AG10803 (cell line): Measurements from ENCODE around the gene VAV2.

ENCODE experiments used
- DNase-seq: peaks from one replicate; pipeline ENCODE4 v3.0.0; 2010; ENCODE audit warnings: low read depth
- H3K4me3 ChIP-seq: 2 replicates; pipeline ENCODE4 v1.5.1; 2011; ENCODE audit warnings: mild to moderate bottlenecking, low read length, control low read depth
- TF ChIP-seq, protein P1 (sequence below): conservative IDR thresholded peaks from 2 replicates; pipeline ENCODE4 v1.5.1; 2011; ENCODE audit warnings: mild to moderate bottlenecking, low read length, control low read depth, inconsistent platforms

VAV2 gene

DNA sequence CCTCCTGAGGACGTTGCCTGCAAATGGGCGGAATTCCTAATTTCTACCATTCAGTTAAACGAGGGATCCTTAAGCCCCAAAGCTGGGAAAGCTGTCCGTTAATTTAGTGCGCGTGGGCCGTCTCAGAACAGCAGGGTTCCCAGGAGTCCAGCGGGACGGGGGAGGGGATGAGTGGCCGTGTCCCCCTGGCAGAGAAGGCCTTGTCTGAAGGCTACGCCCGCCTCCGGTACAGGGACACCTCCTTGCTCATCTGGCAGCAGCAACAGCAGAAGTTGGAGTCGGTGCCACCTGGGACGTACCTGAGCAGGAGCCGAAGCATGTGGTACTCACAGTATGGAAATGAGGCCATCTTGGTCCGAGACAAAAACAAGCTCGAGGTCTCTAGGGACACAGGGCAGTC lies 34.5 kb upstream of the VAV2 start:
- peak overlapping the region; percentile 85 for H3K4me3 ChIP-seq
- TF ChIP-seq, protein P1, sequence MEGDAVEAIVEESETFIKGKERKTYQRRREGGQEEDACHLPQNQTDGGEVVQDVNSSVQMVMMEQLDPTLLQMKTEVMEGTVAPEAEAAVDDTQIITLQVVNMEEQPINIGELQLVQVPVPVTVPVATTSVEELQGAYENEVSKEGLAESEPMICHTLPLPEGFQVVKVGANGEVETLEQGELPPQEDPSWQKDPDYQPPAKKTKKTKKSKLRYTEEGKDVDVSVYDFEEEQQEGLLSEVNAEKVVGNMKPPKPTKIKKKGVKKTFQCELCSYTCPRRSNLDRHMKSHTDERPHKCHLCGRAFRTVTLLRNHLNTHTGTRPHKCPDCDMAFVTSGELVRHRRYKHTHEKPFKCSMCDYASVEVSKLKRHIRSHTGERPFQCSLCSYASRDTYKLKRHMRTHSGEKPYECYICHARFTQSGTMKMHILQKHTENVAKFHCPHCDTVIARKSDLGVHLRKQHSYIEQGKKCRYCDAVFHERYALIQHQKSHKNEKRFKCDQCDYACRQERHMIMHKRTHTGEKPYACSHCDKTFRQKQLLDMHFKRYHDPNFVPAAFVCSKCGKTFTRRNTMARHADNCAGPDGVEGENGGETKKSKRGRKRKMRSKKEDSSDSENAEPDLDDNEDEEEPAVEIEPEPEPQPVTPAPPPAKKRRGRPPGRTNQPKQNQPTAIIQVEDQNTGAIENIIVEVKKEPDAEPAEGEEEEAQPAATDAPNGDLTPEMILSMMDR: no peak

DNA sequence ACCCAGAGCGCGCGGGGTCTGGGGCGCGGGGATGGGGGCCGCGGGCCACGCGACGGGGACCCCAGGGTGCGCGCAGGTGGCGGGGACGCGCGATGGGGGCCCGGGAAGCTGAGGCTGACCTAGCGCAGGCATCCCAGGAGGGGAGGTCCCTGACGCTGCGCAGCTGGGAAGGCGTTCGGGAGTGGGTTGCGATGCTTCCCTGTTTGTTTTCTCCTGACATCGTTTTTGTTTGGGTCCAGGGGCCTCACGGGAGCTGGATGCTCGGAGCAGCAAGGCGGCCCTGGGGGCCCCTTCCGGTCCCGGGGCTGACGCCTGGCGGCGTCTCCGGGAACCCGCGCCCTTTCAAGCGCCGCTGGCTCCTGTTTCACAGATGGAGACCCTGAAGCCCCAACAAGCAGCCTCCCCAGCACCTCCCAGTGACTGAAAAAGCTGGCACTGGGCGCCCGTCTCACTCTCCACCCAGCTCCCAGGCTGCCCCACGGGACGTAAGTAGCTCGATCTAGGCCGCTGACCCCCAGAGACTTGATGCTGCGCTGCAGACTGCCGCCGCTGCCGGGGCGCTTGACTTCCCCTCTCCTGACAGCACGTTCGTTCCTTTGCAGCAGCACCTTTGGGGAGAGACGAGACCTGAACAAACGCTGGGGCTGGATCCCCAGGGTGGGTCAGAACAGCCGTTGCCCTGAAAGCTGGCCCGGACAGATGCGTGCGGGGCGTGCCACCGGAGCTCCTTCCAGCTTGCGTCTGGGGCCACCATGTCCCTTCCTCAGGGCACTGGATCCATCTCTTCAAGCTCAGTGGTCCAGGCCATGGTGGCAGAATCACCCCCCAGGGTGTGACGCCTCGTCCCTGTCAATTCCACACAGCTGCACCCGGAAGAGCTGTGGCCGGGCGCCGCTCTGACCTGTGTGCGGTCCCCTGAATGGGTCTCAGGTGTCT lies 33.8 kb upstream of the VAV2 start:
- peak; percentile 40 for DNase-seq
- peak overlapping the region; percentile 85 for H3K4me3 ChIP-seq
- TF ChIP-seq, protein P1: peak; percentile 33

More for the DNA sequence above, 34.5 kb upstream of the VAV2 start:
- no peak for DNase-seq

DNA sequence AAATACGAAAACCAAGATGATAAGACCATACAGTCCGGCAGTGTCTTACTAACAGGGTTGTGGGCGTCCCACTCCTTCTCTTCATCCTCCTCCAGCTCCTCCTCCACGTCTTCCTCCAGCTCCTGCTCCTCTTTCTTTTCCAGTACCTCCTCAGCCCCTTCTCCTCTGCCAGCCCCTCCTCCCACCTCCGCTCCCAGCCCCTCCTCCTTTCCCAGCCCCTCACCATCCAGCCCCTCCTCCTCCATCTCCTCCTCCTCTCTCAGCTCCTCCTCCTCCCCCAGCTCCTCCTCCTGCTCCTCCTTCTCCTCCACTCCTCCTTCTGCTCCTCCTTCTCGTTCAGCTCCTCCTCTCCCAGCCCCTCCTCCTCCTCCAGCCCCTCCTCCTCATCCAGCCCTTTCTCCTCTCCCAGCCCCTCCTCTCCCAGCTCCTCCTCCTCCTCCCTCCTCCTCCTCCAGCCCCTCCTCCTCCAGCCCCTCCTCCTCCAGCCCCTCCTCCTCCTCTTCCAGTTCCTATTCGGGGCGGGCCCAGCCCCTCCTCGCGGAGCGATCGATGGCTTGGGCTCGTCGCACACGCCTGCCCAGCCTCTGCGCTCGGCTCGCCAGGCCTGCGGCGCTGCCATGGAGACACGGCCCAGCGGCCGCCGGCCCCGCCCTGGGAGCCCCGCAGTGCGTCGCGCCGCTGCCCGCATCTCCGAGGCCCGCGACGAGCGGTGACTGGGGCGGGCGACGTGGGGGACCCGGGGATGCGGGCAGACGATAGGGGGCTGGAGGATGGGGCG lies 32.9 kb upstream of the VAV2 start, which contains the start of gene BRD3OS:
BRD3OS (plus strand) TSS at position 654 of the 778 bp plus-strand sequence. CDS start 1,267 bp downstream, outside the sequence.
- peak within 1 kb of the TSS; percentile 85 for H3K4me3 ChIP-seq
- TF ChIP-seq, protein P1: no peak
- DNase-seq: peak; percentile 100

DNA sequence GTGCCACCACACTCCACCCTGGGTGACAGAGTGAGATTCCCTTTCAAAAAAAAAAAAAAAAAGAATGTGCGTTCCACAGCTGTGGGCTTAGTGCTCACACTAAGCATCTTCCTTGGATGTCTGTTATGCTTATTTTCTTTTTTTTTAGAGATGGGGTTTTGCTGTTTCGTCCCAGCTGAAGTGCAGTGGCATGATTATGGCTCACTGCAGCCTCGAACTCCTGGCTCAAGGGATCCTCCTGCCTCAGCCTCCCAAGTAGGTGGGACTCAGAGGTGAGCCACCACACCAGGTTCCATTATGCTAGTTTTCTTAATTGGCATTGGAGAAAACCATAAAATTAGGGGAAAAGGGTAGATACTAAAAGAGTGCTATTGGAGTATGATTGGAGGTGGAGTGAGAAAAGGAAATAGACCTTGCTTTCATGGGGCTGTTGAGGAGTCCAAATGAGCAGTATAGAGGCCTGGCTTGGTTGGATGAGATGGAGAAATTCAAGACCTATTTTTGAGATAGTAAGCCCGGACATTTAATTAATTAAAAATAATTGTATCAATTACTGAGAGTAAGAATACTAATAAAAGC lies 32.2 kb upstream of the VAV2 start:
- DNase-seq: no peak
- TF ChIP-seq, protein P1: no peak
- H3K4me3 ChIP-seq: peak overlapping the region; percentile 56

DNA sequence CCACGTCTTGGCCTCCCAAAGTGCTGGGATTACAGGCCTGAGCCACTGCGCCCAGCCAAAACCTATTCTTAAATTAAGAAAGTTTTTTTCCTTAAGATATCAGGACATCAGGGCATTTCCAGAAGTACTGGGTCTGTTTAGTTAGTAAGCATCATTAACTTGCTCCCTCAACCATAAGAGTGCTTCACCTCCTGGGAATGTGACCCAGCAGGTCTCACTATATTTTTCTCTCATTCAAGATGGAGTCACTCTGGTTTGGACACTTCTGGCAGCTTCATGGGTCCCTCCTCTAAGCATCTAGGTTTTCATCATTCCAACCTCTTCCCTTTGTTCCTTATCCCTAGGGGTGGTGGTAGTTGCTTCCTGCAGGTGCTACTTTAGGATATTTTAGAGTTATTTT lies 22.8 kb upstream of the VAV2 start:
- no peak overlapping the region for H3K4me3 ChIP-seq
- DNase-seq: no peak
- TF ChIP-seq, protein P1: no peak

DNA sequence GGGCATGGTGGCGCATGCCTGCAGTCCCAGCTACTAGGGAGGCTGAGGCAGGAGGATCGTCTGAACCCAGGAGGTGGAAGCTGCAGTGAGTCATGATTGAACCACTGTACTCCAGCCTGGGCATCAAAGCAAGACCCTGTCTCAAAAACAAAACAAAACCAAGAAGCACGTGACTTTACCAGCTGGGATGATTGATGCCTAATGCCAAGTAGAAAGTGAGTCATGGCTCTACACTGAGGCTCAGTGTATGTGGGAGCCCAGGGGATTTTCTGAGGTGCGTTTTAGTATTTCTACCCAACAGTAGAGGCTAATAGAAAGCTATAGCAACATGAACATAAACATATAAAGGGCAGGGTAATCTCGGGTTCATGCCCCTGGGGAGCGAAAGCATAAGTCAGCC lies 19.3 kb upstream of the VAV2 start:
- DNase-seq: no peak
- no peak overlapping the region for H3K4me3 ChIP-seq
- TF ChIP-seq, protein P1: no peak
